ENCODE measurements around the gene PARP12.

The PARP12 gene

DNA sequence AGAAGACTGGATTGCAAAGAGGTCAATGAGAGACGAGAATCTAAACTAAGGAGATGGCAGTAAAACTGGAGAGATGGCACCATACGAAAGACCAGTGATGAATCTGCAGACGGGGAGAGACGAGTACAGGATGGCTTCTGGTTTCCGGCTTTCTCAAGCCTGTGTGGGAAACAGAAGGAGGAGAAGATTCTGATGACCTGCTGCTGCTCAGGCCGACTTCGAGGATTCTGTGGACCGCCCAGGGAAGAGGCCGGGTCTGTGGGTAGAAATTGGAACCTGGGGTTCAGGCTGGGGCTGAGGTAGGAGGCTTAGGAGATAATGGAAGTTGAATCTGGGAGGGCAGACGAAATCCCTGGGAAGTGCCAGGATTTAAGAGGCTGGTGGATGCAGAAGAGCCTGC, 48.6 kb downstream of the PARP12 start:
- no peak for DNase-seq (ENCODE audit: low read depth in 2 of 2)

GRCh38 chr7:140013676-140014075, 49.1 kb downstream of the PARP12 start:
- DNase-seq (ENCODE audit: low read depth in 2 of 2) = no peak

GRCh38 chr7:140010194-140010895, 52.4 kb downstream of the PARP12 start:
- no peak for DNase-seq (ENCODE audit: low read depth in 2 of 2)

GRCh38 chr7:140009735-140010134, 53.0 kb downstream of the PARP12 start:
- no peak for DNase-seq (ENCODE audit: low read depth in 2 of 2)

DNA sequence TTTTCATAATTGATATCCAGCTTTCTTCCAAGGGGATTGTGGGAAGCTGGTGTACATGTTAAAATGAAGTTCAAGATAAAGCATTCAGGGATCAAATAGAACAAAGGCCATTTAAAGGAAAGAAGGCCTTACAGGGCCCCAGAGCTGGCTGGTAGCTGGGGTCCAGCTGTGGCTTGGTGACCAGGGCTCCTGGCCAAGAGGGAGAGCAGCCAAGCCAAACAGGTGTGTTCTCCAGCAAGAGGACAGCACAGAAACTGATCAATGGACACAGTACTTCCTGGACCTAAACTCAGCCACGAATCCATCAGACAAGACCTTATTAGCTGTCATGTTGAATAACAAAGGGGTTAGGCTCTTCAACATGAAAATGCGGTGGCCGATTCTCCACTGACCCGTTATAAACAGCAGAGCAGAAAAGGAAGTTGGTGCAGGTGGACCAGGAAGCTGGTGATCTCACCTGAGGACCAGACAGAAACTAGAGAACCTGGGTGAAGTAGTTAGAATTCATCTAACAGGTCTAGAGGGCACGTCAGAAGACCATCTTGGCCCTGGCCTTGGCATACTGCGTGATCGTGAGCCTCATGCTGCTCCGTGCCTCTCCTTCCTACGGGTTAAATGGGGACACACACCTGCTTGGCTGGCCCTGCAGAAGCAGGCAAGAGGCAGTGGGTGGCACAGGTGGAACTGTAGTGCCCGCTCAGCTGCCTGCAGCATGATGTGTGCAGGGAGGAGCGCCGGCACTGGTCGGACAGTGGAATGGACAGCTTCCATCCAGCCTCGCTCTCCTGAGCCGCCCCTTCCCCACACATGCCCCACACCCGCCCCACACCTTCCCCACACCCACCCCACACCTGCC, 53.8 kb downstream of the PARP12 start:
- no peak for DNase-seq (ENCODE audit: low read depth in 2 of 2)

- DNase-seq (ENCODE audit: low read depth in 2 of 2) = no peak
These were observed 55.6 kb downstream of the PARP12 start for GRCh38 chr7:140007051-140007690.

- DNase-seq (ENCODE audit: low read depth in 2 of 2) = no peak
These were observed 56.2 kb downstream of the PARP12 start for GRCh38 chr7:140006600-140006999.

DNA sequence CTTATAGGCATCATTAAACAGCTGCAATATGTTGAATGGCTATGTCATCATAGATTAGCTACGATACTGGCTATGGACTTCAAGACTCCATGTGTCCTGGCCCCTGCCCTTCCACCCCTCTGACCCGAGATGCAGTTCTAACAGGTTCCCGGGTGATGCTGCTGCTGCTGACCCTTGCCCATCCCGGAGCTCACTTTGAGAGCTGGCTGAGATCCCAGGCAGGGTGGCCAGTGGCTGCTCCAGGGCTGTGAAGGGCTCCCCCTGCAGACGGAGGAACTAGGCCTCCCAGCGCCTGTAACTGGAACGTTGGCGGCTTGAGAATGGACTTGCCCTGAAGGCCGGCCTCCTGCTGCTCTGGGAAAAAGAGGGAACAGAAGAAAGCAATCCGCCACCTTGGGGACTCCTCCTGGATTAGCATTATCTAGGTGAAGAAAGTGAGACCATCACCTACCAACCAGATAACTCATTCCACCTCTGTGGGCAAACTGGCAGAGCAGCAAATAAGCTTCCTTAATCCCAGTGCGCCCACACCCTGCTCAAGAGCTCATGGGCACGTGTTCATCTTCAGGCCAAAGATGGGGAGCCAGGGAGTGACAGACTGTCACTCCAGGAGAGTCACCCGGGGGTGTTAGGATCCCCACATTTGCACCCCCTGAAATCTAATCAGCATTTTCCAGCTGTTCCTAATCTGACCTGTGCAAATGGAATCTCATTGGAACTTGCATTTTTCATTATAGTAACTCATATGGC, 56.8 kb downstream of the PARP12 start:
- DNase-seq (ENCODE audit: low read depth in 2 of 2) = no peak

GRCh38 chr7:140005341-140005740, 57.4 kb downstream of the PARP12 start:
- no peak for DNase-seq (ENCODE audit: low read depth in 2 of 2)

GRCh38 chr7:140004672-140005071, 58.1 kb downstream of the PARP12 start:
- DNase-seq (ENCODE audit: low read depth in 2 of 2) = no peak

DNA sequence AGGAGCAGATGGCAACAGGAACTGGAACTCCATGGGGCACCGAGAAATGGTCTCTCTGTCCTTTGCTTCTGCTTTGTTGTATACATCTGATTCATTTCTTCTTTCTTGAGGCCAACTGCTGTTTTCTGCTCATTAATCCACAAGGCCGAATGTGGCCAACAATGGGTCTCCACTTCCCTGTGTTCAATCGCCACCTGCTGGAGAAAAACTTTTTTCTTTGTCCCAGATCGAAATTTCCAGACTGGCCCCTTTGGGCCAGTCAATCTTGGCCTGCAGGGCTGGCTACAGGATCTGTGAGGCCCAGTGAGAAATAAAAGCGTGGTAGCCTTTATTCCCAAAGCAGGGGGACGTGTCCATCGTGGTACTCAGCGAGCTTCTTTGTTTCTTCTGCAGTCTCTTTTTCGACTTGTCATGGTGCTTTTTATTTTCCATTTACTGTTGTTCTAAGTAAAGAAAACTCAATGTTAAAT, 58.8 kb downstream of the PARP12 start:
- no peak for DNase-seq (ENCODE audit: low read depth in 2 of 2)

DNA sequence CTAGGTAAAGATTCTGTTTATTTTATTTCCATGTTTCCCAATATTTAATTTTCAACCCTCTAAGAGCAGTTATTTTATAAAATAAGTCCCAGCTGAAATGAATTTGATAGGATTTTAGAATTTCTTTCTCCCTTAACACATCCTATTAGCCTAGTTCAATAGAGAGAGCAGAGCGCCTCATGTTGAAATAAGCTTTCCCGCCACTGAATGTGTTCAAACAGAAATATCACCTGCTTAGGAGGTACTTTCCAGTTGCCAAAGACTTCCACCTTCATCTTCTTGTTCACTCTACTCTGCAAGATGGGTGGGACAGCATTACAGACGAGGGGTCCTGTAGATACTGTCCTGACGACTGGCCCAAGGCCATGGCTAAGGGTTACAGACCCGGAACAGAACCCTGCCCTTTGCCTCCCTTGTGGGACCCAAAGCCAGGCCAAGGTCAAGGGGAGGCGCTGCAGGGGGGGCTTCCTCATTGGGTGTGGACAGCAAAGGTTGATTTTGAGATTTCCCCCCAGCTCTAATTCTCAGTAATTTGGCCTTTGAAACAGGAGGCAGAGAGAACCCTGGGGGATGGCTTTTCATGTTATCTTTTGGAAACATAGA, 62.0 kb downstream of the PARP12 start:
- DNase-seq (ENCODE audit: low read depth in 2 of 2) = no peak

DNA sequence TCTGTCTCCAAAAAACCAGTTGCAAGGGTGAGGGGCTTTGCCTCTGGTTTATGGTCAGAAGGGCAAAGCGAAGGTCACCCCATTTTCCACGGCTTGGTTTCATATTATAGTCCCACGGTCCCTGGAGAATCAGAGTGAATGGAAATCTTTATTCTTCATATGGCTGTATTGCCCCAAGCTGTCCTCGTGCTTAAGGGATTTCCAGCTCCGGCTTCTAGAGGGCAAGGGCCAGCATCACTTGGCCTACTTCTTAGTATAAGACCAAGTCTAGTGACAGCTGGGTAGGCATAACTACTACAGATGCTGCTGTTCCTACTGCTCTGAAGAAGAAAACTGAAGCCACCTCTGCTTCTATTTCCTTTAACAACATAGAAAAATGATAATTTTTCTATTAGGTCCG, 63.2 kb downstream of the PARP12 start:
- no peak for DNase-seq (ENCODE audit: low read depth in 2 of 2)

- DNase-seq (ENCODE audit: low read depth in 2 of 2) = no peak
These were observed 64.2 kb downstream of the PARP12 start for GRCh38 chr7:139998572-139998971.

- DNase-seq (ENCODE audit: low read depth in 2 of 2) = no peak
These were observed 67.5 kb downstream of the PARP12 start for GRCh38 chr7:139995017-139995915.

GRCh38 chr7:139994356-139994755, 68.4 kb downstream of the PARP12 start:
- DNase-seq (ENCODE audit: low read depth in 2 of 2) = no peak

- DNase-seq (ENCODE audit: low read depth in 2 of 2) = no peak
These were observed 69.2 kb downstream of the PARP12 start for GRCh38 chr7:139993592-139993991.

DNA sequence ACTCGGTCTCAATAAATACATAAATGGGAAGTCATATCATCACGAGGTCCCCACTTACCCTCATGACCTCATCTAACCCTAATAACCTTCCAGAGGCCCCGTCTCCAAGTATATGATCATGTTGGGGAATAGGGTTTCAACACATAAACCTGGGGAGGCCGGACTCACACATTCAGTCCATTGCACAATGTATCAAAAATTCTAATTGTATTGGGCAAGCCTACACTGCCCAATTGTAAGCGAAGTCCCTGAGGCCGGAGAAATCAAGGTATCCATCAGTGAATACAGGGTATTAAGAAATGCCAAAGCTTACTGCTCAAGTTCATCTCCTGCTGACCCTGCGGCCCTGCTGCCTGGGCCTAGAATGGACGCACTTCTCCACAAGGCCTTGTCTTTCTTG, 69.6 kb downstream of the PARP12 start:
- no peak for DNase-seq (ENCODE audit: low read depth in 2 of 2)

- DNase-seq (ENCODE audit: low read depth in 2 of 2) = no peak
These were observed 70.3 kb downstream of the PARP12 start for GRCh38 chr7:139992353-139993044.

GRCh38 chr7:139991911-139992310, 70.8 kb downstream of the PARP12 start:
- no peak for DNase-seq (ENCODE audit: low read depth in 2 of 2)
